ENCODE results near the gene IGSF23. TPM values are rescaled to one million over a fixed set of nuclear protein-coding genes. Genes with fewer than 3 reads are reported as not detected.

The IGSF23 gene
- total and polyA plus RNA-seq, 2 of the 4 experiments (the other 2 are of a cell fraction), result 0.27 TPM; not detected in 1

DNA sequence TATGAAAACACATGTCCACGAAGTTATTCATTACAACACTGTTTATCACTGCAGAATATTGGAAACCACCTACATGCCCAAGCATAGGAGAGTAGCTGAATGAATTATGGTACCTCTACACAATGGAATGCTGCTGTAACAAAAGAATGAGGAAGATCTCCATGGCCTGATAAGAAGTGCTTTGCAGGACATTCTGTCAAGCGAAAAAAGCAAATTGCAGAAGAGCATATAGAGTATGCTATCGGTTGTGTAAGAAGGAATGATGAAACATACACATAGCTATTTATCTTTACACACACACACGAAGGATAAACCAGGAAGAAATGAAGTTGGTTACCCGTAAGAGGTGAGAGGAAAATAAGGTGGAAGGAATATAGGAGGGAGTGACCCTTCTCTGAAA is 46.4 kb upstream of the IGSF23 start:
- Histone ChIP-seq H2AFZ (replicated peaks; ENCODE audit: low read length, poor library complexity) (no peak overlapping the region), H2AK5ac (ENCODE audit: low read depth, low read length) (no peak overlapping the region), H3K23ac (ENCODE audit: low read depth, low read length) (no peak overlapping the region), H3K56ac (ENCODE audit: extremely low read depth, insufficient read depth, low read length) (no peak overlapping the region), H3K79me1 (ENCODE audit: low read depth in 1 of 2, low read length in 2 of 2) (no peaks in the 10 kb centered on the region), H2BK120ac (ENCODE audit: low read depth, low read length) (no peak overlapping the region), H3K36me3 (ENCODE audit: control insufficient read depth, insufficient read depth, low read length) (no peaks in the 10 kb centered on the region), H4K8ac (ENCODE audit: low read depth in 2 of 2, low read length in 2 of 2) (no peak overlapping the region), H4K20me1 (ENCODE audit: insufficient read depth, low read length) (no peaks in the 10 kb centered on the region), H3K9ac (ENCODE audit: low read depth, low read length) (no peak overlapping the region), H2BK15ac (ENCODE audit: low read depth, low read length) (no peak overlapping the region), H2BK20ac (ENCODE audit: low read depth, low read length) (no peak overlapping the region), H3K27ac (ENCODE audit: insufficient read depth, low read length) (no peak overlapping the region), H3K4me2 (ENCODE audit: low read depth, low read length) (no peak overlapping the region), H3K18ac (ENCODE audit: low read depth, low read length) (no peak overlapping the region), H3K4me1 (ENCODE audit: control insufficient read depth, insufficient read depth, low read length) (peaks cover 3% of the 10 kb centered on the region; the same call in 1 of the 2 replicates), H3K14ac (replicated peaks; ENCODE audit: low read depth, low read length) (no peak overlapping the region), H4K5ac (ENCODE audit: low read depth, low read length) (no peak overlapping the region), H2AK9ac (replicated peaks; ENCODE audit: low read depth, low read length, poor library complexity) (no peak overlapping the region), H3K4me3 (ENCODE audit: insufficient read depth, low read depth, low read length) (no peak overlapping the region), H4K91ac (ENCODE audit: insufficient read depth, low read depth, low read length) (no peak overlapping the region), H3K9me3 (ENCODE audit: control insufficient read depth, insufficient read depth, low read length) (no peaks in the 10 kb centered on the region), H2BK5ac (ENCODE audit: low read depth, low read length, poor library complexity, severe bottlenecking) (no peak overlapping the region), H3K4ac (ENCODE audit: low read depth, low read length) (no peak overlapping the region), H3K27me3 (ENCODE audit: control insufficient read depth, insufficient read depth, low read length) (peaks cover 12% of the 10 kb centered on the region), H3K9me1 (ENCODE audit: insufficient read depth, low read length) (no peaks in the 10 kb centered on the region)
- dilution Hi-C loops (cut with HindIII; ENCODE audit: low sequenced_read_pairs, unreplicated experiment) (no loop called here), in situ Hi-C loops (cut with MboI; ENCODE audit: low sequenced_read_pairs) (loop anchor here (25.0 kb wide), 1 partner anchor 220 kb away; the partner anchor contains the start of gene CBLC), intact Hi-C loops (cut with micrococcal nuclease) (no loop called here)
- POLR2A ChIA-PET (ENCODE audit: unreplicated experiment), result no interaction called here
- TF ChIP-seq, protein P1, sequence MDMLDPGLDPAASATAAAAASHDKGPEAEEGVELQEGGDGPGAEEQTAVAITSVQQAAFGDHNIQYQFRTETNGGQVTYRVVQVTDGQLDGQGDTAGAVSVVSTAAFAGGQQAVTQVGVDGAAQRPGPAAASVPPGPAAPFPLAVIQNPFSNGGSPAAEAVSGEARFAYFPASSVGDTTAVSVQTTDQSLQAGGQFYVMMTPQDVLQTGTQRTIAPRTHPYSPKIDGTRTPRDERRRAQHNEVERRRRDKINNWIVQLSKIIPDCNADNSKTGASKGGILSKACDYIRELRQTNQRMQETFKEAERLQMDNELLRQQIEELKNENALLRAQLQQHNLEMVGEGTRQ (IDR thresholded peaks at IDR 0.05; ENCODE audit: low read depth, low read length), result no peak
- TF ChIP-seq RAD21 (IDR thresholded peaks at IDR 0.05; ENCODE audit: low read length) (no peak), RCOR1 (IDR thresholded peaks at IDR 0.05; ENCODE audit: insufficient replicate concordance, low read length) (no peak), BHLHE40 (IDR thresholded peaks at IDR 0.05; ENCODE audit: low read depth, low read length) (no peak), MXI1 (IDR thresholded peaks at IDR 0.05; ENCODE audit: borderline replicate concordance, low read depth, low read length) (no peak), FOS (IDR thresholded peaks at IDR 0.05; ENCODE audit: low read depth, low read length) (no peak), CEBPB (IDR thresholded peaks at IDR 0.05; ENCODE audit: low read depth, low read length) (no peak), POLR2A (IDR thresholded peaks at IDR 0.05; ENCODE audit: low read depth, low read length) (no peak), SMC3 (IDR thresholded peaks at IDR 0.05; ENCODE audit: low read depth, low read length) (no peak), RFX5 (IDR thresholded peaks at IDR 0.05; ENCODE audit: low read depth, low read length) (no peak), CHD1 (IDR thresholded peaks at IDR 0.05; ENCODE audit: low read depth, low read length) (no peak)
- TF ChIP-seq, protein P2, sequence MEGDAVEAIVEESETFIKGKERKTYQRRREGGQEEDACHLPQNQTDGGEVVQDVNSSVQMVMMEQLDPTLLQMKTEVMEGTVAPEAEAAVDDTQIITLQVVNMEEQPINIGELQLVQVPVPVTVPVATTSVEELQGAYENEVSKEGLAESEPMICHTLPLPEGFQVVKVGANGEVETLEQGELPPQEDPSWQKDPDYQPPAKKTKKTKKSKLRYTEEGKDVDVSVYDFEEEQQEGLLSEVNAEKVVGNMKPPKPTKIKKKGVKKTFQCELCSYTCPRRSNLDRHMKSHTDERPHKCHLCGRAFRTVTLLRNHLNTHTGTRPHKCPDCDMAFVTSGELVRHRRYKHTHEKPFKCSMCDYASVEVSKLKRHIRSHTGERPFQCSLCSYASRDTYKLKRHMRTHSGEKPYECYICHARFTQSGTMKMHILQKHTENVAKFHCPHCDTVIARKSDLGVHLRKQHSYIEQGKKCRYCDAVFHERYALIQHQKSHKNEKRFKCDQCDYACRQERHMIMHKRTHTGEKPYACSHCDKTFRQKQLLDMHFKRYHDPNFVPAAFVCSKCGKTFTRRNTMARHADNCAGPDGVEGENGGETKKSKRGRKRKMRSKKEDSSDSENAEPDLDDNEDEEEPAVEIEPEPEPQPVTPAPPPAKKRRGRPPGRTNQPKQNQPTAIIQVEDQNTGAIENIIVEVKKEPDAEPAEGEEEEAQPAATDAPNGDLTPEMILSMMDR (conservative IDR thresholded peaks at IDR 0.05; ENCODE audit: low read depth, low read length), result no peak
- CTCF ChIA-PET, result no interaction called here
- WGBS, 2 experiments (ENCODE audit: extremely low coverage in 2 of 2, insufficient read length in 1 of 2), result no CpG with 5 or more reads among the region's 5 CpGs
- no TSS peak for BruUV-seq (replicated peaks)
- DNase-seq, result no peak
- ATAC-seq (ENCODE audit: low read depth), result no peak

All from IMR-90 (cell line).